ENCODE data around the gene FBLN2.

FBLN2 gene

GRCh38 chr3:13657660-13658435 is 108.9 kb downstream of the FBLN2 start:
- peak overlapping the region; percentile 8 for H3K18ac ChIP-seq (ENCODE audit: low read length)
- DNase-seq (ENCODE audit: low spot score): no peak
- no peak overlapping the region for H3K4me3 ChIP-seq (ENCODE audit: low read length in 2 of 2)
- H3K27me3 ChIP-seq (ENCODE audit: control insufficient read depth in 3 of 3, insufficient read depth in 3 of 3, low read depth in 1 of 3, low read length in 3 of 3): peaks cover 0 to 21% (median 3%) of the 10 kb centered on the region in 3 experiments
- H4K91ac ChIP-seq (ENCODE audit: low read depth, low read length, poor library complexity): no peak overlapping the region
- no peaks in the 10 kb centered on the region for H3K9me3 ChIP-seq (replicated peaks in 1 of 2; ENCODE audit: control insufficient read depth in 2 of 2, insufficient read depth in 1 of 2, low read depth in 1 of 2, low read length in 2 of 2)
- peak overlapping the region; percentile 36 for H3K23ac ChIP-seq (ENCODE audit: low read depth, low read length, poor library complexity)
- no peak overlapping the region for H2BK5ac ChIP-seq (ENCODE audit: low read length)
- no peak overlapping the region for H2BK15ac ChIP-seq (ENCODE audit: low read length)
- H3K14ac ChIP-seq (ENCODE audit: low read length): no peak overlapping the region
- H2AFZ ChIP-seq (ENCODE audit: low read length): peak overlapping the region; percentile 76
- H3K4ac ChIP-seq (ENCODE audit: low read length): no peak overlapping the region
- H3K9ac ChIP-seq (ENCODE audit: low read depth, low read length, poor library complexity): no peak overlapping the region
- peak overlapping the region; percentile 34 for H2BK12ac ChIP-seq (ENCODE audit: low read length)
- H3K36me3 ChIP-seq (replicated peaks in 1 of 2; ENCODE audit: control insufficient read depth in 2 of 2, insufficient read depth in 2 of 2, low read length in 2 of 2): no peaks in the 10 kb centered on the region
- H2AK5ac ChIP-seq (ENCODE audit: low read depth, low read length): no peak overlapping the region
- no peak overlapping the region for H3K4me2 ChIP-seq (ENCODE audit: insufficient read depth, low read length, poor library complexity, severe bottlenecking)
- H3K79me1 ChIP-seq (ENCODE audit: low read depth, low read length): no peaks in the 10 kb centered on the region
- no peak overlapping the region for H2BK120ac ChIP-seq (ENCODE audit: low read depth, low read length)
- H4K8ac ChIP-seq (ENCODE audit: low read depth, low read length): no peak overlapping the region
- H3K4me1 ChIP-seq (ENCODE audit: control insufficient read depth in 2 of 2, insufficient read depth in 1 of 2, low read depth in 1 of 2, low read length in 2 of 2): peaks cover 18 to 21% of the 10 kb centered on the region in 2 donors
- no CpG with 5 or more reads among the region's 25 CpGs for WGBS, 2 donors (ENCODE audit: extremely low coverage in 2 of 2, insufficient read length in 2 of 2, insufficient replicate concordance in 1 of 2)
- no peak overlapping the region for H3K27ac ChIP-seq (replicated peaks; ENCODE audit: low read length)

GRCh38 chr3:13658681-13659080 is 109.8 kb downstream of the FBLN2 start:
- H2BK12ac ChIP-seq (ENCODE audit: low read length): no peak overlapping the region
- H2BK15ac ChIP-seq (ENCODE audit: low read length): no peak overlapping the region
- peaks cover 17 to 18% of the 10 kb centered on the region in 2 donors for H3K4me1 ChIP-seq (ENCODE audit: control insufficient read depth in 2 of 2, insufficient read depth in 1 of 2, low read depth in 1 of 2, low read length in 2 of 2)
- H4K91ac ChIP-seq (ENCODE audit: low read depth, low read length, poor library complexity): no peak overlapping the region
- no peak overlapping the region for H3K4me3 ChIP-seq (ENCODE audit: low read length in 2 of 2)
- H3K9me3 ChIP-seq (replicated peaks in 1 of 2; ENCODE audit: control insufficient read depth in 2 of 2, insufficient read depth in 1 of 2, low read depth in 1 of 2, low read length in 2 of 2): no peaks in the 10 kb centered on the region
- DNase-seq (ENCODE audit: low spot score): no peak
- H3K4ac ChIP-seq (ENCODE audit: low read length): no peak overlapping the region
- no peak overlapping the region for H3K4me2 ChIP-seq (ENCODE audit: insufficient read depth, low read length, poor library complexity, severe bottlenecking)
- no peak overlapping the region for H2BK120ac ChIP-seq (ENCODE audit: low read depth, low read length)
- H3K27ac ChIP-seq (replicated peaks; ENCODE audit: low read length): no peak overlapping the region
- no peaks in the 10 kb centered on the region for H3K36me3 ChIP-seq (replicated peaks in 1 of 2; ENCODE audit: control insufficient read depth in 2 of 2, insufficient read depth in 2 of 2, low read length in 2 of 2)
- no peak overlapping the region for H2AFZ ChIP-seq (ENCODE audit: low read length)
- H4K8ac ChIP-seq (ENCODE audit: low read depth, low read length): no peak overlapping the region
- H2BK5ac ChIP-seq (ENCODE audit: low read length): no peak overlapping the region
- no peak overlapping the region for H2AK5ac ChIP-seq (ENCODE audit: low read depth, low read length)
- H3K23ac ChIP-seq (ENCODE audit: low read depth, low read length, poor library complexity): no peak overlapping the region
- peak overlapping the region; percentile 25 for H3K18ac ChIP-seq (ENCODE audit: low read length)
- H3K14ac ChIP-seq (ENCODE audit: low read length): no peak overlapping the region
- H3K79me1 ChIP-seq (ENCODE audit: low read depth, low read length): no peaks in the 10 kb centered on the region
- no peak overlapping the region for H3K9ac ChIP-seq (ENCODE audit: low read depth, low read length, poor library complexity)
- no CpG with 5 or more reads among the region's 8 CpGs for WGBS, 2 donors (ENCODE audit: extremely low coverage in 2 of 2, insufficient read length in 2 of 2, insufficient replicate concordance in 1 of 2)
- peaks cover 0 to 21% (median 3%) of the 10 kb centered on the region in 3 experiments for H3K27me3 ChIP-seq (ENCODE audit: control insufficient read depth in 3 of 3, insufficient read depth in 3 of 3, low read depth in 1 of 3, low read length in 3 of 3)

GRCh38 chr3:13659221-13659969 is 110.5 kb downstream of the FBLN2 start:
- Histone ChIP-seq H3K23ac (ENCODE audit: low read depth, low read length, poor library complexity) (no peak overlapping the region), H3K4me1 (ENCODE audit: control insufficient read depth in 2 of 2, insufficient read depth in 1 of 2, low read depth in 1 of 2, low read length in 2 of 2) (peaks cover 10 to 11% of the 10 kb centered on the region in 2 donors), H2BK120ac (ENCODE audit: low read depth, low read length) (no peak overlapping the region), H2BK5ac (ENCODE audit: low read length) (no peak overlapping the region), H3K4me2 (ENCODE audit: insufficient read depth, low read length, poor library complexity, severe bottlenecking) (no peak overlapping the region), H4K91ac (ENCODE audit: low read depth, low read length, poor library complexity) (no peak overlapping the region), H3K14ac (ENCODE audit: low read length) (no peak overlapping the region), H3K27ac (replicated peaks; ENCODE audit: low read length) (no peak overlapping the region), H3K4me3 (ENCODE audit: low read length in 2 of 2) (no peak overlapping the region), H2AFZ (ENCODE audit: low read length) (no peak overlapping the region), H2BK15ac (ENCODE audit: low read length) (peak overlapping the region; percentile 7), H3K9me3 (replicated peaks in 1 of 2; ENCODE audit: control insufficient read depth in 2 of 2, insufficient read depth in 1 of 2, low read depth in 1 of 2, low read length in 2 of 2) (no peaks in the 10 kb centered on the region), H2AK5ac (ENCODE audit: low read depth, low read length) (no peak overlapping the region), H3K27me3 (ENCODE audit: control insufficient read depth in 3 of 3, insufficient read depth in 3 of 3, low read depth in 1 of 3, low read length in 3 of 3) (peaks cover 0 to 21% (median 3%) of the 10 kb centered on the region in 3 experiments), H3K9ac (ENCODE audit: low read depth, low read length, poor library complexity) (no peak overlapping the region), H2BK12ac (ENCODE audit: low read length) (no peak overlapping the region), H3K79me1 (ENCODE audit: low read depth, low read length) (no peaks in the 10 kb centered on the region), H3K36me3 (replicated peaks in 1 of 2; ENCODE audit: control insufficient read depth in 2 of 2, insufficient read depth in 2 of 2, low read length in 2 of 2) (no peaks in the 10 kb centered on the region), H3K18ac (ENCODE audit: low read length) (no peak overlapping the region), H4K8ac (ENCODE audit: low read depth, low read length) (no peak overlapping the region), H3K4ac (ENCODE audit: low read length) (no peak overlapping the region)
- DNase-seq (ENCODE audit: low spot score): no peak
- no CpG with 5 or more reads among the region's 12 CpGs for WGBS, 2 donors (ENCODE audit: extremely low coverage in 2 of 2, insufficient read length in 2 of 2, insufficient replicate concordance in 1 of 2)

Data from neuronal stem cell (in vitro differentiated cells).